HG03135 (cell line): ENCODE results near the gene PNPLA1.
"Not testable (repeated sequence)": the region's sequence is repeated elsewhere in the genome, so short reads cannot be mapped to it uniquely, and the experiment has no call there.

Experiments used
- ATAC-seq: cut with Tn5 transposase; IDR thresholded peaks from one replicate; pipeline ENCODE4 v1.9.1; 2021; ENCODE audit warnings: mild to moderate bottlenecking, moderate library complexity; ENCODE audit not compliant: unreplicated experiment

Gene PNPLA1

DNA sequence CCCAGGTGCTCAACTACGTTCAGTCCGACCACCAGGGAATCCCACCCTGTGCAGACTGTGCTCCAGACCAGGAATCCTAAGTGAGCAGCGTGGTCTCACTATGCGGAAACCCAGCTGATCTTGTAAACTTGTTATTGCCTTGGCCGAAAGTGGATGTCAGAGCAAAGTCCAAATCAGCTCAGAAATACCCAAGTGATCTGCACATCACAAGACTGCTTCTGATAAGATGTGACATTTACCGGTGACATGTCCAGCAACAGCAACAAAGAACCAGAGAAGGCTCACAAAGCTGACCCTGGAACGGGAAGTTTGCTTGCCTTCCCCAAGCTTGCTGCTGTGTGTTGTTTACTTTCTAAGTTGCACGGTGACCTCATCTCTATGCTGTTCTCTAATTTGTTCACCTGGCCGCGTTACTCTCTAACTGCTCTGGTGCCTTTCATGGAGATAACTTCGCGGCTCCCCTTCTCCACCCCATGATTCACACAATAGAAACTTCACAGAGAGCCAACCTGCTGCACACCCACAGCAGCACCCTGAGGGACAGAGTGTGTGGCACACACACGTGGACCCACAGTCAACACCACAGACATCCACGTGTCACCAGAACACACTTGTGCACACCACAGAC, 65.1 kb downstream of the PNPLA1 start:
- no peak for ATAC-seq

DNA sequence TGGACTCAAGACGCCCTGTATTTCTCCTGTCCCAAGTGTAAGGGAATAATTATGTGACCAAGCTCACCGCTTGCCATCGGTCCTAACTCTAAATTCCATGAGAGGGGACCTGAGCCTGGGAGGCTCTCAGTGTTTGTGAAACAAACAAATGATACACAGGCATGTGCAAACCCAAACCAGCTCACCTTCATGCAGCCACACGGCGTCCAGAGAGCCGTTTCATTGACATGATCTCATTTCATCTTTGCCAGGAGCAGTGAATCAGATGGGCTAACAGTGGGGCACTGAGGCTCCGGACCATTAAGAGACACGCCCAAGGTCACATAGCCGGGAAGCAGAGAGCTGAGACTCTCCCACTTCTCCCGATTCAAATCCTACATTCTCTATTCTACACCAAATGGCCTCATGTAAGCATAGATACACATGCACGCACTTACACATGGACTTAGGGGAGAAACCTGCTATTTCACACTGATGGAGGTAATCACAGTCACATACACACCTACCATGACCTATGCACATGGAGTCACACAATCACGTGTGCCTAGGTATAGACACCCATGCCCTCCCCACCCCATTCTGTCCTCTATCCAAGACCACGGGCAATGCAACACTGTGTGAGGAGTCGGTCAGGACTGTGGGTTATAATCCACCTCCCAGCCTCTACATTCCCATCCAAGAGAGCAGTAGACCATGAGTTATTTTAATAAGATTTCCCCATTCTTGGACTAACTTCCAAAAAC, 65.8 kb downstream of the PNPLA1 start:
- ATAC-seq, result no peak

DNA sequence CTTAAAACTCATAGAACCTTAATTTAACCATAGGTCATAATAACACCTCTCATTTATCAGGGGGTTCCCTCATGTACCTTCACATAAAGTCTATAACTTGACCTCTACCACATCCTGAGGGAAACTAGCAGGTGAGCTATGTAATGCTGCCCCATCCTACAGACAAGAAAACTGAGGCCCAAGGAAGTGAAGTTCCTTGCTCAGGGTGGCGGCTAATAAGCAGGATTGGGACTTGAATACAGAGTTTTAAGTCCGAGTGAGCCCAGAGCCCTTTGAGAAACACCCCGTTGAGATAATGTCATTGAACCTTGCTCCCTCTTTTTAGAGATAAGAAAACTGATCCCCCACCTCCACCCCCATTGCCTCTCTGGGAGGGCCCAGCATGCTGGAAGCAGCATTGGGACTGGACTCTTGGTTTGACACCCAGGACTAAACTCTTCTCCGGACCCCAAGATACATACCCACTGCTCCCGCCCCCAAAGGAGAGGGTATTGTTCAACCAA, 66.4 kb downstream of the PNPLA1 start:
- no peak for ATAC-seq

DNA sequence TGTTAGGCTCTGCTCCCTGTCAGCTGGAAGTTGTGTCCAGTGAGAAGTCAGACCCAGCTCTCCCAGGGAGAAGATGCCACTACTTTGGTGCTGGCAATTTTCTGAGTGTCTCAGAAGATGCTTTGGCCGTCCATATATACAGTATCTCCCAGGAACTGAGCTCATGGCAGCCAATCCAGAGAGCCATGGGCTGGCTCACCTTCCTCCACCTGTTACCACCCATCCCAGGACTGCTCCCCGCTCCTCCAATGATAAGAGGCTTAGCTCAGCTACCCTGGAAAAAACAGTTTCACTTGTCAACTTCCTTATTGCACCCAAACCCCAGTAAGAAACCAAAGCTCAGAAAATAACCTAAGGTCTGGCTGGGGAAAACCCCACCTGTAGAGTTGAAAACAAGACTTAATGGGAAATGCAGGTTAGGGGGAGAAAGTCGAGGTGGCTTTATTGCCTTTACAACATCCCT, 67.0 kb downstream of the PNPLA1 start, which contains the start of gene BNIP5:
Gene BNIP5 (minus strand): TSS at position 110 of the 463 bp plus-strand sequence. CDS start 6,198 bp downstream, outside the sequence.
- no peak for ATAC-seq

DNA sequence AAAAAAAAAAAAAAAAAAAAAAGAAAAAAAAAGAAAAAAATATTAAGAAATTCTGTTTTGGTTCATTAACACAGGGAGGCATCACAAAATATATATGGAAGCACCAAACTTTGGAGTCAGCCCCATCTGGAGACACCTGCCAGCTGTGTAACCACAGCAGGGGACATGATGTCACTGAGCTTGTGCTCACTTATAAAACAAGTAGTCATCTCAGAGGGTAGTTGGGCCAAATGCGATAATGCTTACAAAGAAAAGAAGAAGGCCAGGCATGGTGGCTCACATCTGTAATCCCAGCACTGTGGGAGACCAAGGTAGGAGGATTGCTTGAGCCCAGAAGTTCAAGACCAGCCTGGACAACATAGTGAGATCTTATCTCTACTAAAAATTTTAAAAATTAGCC, 68.0 kb downstream of the PNPLA1 start:
- ATAC-seq, result no peak

DNA sequence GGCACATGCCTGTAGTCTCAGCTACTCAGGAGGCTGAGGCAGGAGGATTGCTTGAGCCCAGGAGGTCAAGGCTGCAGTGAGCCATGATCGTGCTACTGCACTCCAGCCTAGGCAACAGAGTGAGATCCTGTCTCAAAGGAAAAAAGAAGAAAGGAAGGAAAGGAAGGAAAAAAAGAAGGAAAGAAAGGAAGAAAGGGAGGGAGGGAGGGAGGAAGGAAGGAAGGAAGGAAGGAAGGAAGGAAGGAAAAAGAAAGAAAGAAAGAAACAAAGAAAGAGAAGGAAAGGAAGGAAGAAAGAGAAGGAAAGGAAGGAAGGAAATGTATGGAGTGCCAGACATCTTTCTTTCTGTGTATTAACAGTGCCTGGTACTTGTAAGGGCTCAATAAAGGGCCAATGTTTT, 68.4 kb downstream of the PNPLA1 start:
- not testable (repeated sequence) for ATAC-seq

DNA sequence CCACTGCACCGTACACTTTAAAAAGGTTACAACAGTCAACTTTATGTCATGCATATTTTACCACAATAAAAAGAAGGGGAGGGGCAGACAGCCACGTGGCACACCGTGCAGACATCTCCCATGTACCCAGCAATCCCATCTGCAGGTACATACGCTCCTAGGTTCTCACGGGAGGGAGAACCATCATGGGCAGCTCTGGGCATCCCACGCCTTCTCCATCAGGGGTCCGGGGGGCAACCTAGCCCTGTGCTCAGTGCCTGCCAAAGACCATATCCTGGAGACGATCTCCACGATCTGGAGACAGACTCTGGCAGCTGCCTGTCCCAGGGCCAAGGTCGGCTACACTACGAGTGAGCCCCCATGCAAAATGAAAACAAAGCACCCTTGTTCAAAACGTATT, 69.3 kb downstream of the PNPLA1 start:
- no peak for ATAC-seq

DNA sequence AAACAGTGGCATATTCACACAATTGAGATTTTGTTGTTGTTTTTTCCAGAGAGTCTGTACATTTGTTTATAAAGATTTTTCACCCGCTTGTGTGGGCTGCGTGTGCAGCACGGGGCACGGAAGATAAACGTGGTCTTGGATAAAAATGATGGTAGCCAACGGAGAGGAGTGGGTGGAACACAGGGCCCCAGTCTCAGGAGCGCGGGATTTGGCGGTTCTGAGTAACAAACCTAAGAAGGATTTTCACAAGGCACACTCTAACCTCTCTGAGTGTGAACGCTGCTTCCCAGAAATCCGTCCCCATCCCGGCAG, 70.4 kb downstream of the PNPLA1 start:
- no peak for ATAC-seq

DNA sequence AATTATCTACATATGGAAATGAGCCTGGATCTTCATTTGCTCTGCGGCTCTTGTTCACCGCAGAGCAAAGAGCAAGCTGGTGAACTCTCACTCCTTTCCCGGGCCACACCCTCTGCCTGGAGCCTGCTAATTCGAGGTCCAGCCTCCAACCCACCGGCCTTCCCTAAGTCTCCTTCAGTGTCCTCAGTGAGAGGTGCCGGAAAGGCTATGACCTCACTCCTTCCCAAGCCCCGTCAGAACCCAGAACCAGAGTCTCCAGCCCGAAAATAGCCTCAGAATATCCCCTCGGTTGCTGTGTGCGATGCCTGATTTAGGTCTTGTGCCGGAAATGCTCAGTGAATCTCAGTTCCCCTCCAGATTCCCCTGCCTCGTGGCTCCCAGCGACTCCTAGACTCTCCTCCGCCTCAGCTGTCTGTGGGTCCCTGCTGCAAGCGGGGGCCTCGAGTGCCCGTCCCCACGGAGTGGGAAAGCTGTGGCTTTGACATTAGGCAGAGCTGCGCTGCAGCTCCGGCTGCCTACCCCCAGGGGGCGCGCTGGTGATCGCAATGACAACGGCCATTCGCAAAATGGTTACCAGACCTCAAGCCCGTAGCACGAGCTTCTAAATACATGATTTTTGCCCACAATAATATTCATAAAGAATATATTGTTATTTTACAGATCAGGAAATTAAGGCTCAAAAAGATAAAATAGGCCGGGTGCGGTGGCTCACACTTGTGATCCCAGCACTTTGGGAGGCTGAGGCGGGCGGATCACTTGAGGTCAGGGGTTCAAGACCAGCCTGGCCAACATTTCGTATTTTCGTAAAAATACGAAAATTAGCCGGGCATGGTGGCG, 71.0 kb downstream of the PNPLA1 start:
- ATAC-seq, result no peak

DNA sequence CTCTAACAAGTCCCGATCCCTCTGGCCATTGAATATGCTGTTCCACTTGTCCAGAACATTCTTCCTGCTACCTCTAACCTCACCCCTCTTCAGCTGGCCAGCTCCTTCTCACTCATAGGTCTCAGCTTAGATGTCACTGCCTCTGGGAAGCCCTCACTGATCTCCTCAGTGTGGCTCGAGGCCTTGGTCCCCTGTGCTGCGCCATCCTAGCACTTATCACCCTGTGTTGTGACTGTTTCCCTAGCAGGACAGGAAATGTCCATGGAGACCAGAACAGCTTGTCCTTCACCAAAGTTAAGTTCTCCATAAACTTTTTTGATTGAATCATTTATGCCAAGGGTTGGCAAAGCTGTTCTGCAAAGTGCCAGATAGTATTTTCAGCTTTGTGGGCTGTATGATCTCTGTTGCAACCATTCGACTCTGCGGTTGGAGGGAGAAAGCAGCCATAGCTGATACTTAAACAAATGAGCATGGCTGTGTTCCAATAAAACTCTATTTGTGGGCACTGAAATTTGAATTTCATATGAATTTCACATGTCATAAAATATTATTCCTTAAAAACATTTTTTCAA, 73.3 kb downstream of the PNPLA1 start:
- no peak for ATAC-seq

DNA sequence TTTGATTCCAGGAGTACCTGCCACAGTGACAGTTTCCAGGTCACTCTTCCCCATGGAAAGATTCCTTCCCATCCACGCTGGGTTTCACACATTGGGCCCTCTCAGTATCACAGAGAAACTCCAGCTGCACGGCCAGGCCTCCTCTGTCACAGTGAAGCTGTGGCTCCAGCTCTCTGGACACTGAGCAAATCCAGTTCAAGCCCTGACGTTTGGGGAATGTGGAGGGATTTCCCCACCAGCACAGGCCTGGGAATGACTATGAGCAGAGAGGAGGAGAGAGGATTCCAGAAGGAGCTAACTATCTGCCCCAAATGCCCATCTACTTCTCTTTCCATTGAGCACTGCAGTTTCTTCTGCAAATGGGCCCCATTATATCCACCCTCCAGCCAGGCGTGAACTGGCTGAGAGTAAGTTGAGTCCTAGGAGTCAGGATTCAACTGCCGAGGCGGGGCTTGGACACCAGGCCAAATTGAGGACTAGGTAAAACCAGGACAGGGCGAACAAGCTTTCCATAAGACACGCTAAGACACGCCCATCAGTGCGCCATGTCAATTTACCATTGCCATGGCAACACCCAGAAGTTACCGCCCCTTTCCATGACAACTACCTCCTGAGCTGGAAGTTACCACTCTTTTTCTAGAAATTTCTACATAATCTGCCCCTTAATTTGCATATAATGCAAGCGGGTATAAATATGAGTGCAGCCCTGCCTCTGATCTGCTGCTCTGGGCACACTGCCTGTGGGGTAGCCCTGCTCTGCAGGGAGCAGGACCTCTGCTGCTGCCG, 76.0 kb downstream of the PNPLA1 start:
- ATAC-seq, result no peak

DNA sequence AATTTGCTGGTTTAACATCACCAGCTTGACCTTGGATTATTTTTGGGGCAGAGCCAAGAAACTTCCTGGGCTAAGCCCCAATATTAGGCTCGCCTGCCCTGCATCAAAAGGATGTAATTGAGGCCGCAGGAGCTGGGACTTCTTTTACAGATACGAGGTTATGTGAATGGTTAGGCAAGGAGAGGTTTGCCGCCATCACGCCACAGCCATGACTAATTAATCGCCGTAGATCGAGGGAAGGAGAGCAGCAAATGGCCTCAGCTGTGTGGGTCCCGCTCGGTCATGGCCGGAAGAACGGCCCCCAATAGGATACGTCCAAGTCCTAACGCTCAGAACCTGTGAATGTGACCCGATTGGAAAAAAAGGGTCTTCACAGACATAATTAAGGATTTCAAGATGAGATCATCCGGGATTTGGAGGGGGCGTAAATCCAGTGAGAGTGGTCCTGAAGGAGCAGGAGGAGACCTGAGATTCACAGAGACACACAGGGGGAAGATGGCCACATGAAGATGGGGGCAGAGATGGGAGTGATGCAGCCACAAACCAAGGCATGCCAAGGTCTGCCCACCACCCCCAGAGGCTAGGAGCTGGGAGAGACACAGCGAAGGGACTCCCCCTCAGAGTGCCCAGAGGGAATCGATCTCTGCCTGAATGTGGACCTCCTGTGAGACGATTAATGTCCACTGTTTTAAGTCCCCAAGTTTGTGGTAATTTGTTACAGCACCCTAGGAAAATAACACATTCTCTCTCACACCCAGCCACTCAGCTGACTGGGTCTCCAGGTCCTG, 76.8 kb downstream of the PNPLA1 start:
- ATAC-seq, result no peak

DNA sequence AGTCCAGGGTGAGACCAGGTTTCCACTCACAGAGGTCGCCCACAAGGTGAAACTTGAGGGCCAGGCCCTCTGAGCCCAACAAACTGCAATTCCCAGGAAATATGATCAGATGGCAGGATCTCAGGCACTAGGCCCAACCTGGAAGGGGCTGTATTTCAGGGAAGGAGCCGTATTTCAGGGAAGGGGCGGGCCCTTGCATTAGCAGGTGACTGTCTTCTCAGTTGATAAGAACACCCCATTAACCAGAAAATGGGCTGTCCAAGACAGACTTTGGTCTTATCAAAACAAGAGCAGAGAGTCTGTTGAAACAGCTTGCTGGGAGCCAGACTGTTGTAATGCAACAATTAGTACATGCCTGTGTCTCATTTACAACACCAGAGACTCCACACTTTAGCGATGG, 77.8 kb downstream of the PNPLA1 start:
- ATAC-seq, result no peak

DNA sequence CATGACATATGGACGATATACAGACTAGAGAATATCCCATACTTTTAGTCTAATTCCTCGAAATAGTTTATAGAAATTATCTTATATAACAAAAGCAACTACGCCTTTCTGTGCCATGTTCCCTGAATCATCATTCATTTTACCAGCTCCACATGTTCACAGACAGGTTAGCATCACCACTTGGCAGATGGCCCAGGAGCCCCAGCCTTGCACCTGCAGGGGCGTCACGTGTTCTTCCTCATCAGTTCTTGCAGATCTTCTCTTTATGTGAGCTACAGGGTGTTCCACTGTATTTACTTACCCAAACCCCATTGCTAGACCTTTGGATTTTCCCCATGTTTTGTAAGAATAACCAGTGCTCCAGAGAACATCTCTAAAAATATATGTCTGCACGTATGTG, 79.4 kb downstream of the PNPLA1 start:
- no peak for ATAC-seq

DNA sequence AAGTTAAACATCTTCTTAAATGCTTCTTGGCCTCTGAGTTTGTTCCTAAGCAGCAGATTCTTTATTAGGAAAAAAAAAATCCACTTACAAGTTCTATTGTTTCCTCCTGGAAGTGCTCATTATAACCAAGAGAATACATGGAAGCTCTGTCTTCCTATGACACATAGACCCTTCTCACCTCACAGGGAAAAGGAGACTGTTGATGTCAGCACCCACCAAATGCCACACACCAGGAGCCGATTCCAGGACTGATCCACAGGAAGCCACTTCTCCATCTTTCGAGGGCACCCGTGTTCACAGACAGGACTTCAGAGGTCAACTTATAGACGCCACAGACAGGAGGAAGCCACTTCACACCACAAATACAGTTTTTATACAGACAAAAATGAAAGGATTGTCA, 80.2 kb downstream of the PNPLA1 start:
- no peak for ATAC-seq

DNA sequence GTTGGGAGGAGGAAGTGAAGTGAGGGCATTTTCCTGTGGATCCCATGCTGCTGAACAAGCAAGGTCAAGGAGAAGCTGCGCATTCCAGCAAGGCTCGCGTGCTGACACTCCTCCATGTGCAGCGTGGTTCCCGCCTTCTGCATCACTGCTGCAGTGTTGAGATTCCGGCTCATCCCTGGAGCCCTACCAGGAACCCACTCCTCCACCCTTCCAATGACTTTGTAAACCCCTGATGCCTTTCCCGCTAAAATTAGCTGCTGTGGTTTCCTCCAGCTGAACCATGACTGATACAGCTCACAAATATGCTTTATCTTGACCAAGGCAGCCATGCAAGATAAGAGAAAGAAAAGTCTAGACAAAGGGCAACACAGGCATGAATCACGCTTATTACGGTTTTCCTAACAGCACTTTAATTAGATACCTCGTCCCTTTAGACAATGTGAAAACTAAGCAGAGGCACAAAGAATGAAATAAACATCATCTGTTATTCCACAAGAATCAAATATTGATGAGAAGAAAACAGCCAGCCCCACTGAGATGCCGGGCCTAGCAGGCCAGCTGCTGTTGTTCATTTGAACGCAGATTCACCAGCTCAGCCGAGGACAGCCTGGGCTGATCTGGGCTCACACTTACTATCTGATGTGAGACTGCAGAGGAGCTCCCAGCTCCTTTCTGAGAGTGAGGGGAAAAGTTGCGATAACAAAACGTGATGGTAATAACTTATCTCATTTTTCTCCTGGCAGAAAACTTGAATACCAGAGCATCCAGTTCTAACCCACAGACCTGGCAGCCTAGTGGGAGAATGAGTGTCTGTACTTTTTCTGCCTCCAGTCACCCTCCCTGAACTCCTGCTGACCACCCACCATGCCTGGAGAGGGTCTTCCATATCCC, 81.1 kb downstream of the PNPLA1 start:
- ATAC-seq, result no peak

DNA sequence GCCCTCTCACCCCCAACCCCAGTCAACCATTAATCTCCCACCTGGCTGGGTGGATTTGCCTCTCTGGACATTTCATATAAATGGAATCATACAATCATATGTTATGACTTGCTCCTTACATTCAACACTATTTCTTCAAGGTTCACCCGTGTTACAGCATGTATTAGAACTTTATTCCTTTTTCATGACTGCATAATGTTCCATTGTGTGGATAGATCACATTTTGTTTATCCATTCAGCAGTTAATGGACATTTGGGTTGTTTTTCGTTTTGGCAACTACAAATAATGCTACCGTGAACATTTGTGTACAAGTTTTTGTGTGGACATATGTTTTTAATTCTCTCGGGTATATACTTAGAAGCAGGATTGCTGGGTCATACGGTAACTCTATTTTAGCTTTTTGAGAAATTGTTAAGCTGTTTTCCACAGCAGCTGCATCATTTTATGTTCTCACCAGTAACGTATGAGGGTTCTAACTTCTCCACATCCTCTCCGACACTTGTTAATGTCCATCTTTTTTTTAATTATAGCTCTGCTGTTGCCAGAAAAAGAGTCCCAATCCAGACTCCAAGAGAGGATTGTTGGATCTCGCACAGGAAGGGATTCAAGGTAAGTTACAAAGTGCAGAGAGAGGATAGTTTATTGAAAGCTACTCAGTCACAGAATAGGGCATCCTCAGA, 82.8 kb downstream of the PNPLA1 start:
- no peak for ATAC-seq

DNA sequence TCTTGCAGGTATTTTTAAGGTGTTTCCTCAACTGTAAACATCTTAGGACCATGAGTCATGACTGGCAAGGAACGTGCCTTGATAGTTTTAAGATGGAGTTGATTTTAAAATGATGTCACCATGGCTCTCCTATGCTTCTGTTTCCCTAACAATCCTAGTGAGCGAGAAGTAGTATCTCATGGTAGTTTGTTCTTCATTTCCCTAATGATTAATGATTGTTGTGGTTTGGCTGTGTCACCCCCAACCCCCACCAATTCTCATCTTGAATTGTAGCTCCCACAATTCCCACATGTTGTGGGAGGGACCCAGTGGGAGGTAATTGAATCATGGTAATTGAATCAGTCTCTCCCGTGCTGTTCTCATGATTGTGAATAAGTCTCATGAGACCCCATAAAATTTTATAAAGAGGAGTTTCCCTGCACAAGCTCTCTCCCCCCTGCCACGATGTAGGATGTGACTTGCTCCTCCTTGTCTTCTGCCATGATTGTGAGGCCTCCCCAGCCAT, 83.6 kb downstream of the PNPLA1 start:
- no peak for ATAC-seq
